GM19025 (cell line): Measurements from ENCODE around the gene FAM221B.

Source experiments
- ATAC-seq: cut with Tn5 transposase; IDR thresholded peaks from one replicate; pipeline ENCODE4 v1.9.1; 2021; ENCODE audit warnings: mild to moderate bottlenecking, low read depth, moderate library complexity; ENCODE audit not compliant: unreplicated experiment

FAM221B gene, protein sequence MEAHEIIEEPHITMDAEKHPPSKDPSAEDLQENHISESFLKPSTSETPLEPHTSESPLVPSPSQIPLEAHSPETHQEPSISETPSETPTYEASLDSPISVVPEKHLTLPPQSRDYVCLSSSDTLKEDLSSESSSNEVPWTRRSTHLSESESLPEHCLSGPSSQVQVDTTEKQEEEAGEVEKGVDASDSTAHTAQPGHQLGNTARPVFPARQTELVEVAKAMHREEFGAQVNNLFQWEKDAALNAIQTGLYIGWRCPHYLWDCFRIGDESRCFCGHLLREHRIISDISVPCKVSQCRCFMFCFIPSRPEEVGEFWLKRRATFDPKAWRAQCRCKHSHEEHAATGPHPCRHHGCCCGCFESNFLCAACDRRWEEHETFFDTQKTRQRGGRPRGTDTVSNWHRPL

DNA sequence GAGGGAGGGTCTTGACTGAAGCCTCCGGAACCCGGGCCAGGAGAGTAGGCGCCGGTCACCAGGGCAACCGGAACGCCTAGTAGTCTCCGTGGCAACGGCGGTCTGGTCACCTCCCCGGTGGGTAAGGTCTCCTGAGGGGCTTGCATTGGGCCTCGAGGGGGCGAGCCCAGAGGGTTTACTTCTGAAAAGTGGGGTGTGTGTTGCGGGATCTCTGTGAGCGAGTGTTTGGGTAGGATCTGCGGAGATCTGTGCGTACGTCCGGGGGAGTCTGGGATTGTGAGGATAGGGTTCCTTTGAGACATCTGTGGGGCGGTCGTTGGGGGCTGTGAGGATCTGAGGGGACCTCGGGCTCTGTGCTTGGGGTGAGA lies at the start of gene FAM221B:
Gene FAM221B, minus strand, starts transcription at position 17 of the 368 bp plus-strand sequence. CDS start 2,571 bp downstream, outside the sequence.
- no peak for ATAC-seq

DNA sequence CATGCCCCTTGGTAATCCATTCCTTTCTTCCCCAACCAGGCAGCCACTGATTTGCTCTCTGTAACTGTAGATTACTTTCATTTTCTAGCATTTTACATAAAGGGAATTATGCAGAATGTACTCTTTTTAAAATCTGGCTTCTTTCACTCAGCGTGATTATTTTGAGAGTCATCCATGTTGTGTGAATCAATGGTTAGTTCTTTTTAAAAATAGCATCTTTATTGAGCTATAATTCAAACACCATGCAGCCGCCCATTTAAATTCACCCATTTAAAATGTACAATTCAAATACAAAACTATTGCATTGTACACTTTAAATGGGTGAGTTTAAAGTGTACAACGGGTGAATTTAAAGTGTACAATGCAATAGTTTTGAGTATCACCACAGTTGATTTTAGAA lies 44.0 kb upstream of the FAM221B start:
- no peak for ATAC-seq

DNA sequence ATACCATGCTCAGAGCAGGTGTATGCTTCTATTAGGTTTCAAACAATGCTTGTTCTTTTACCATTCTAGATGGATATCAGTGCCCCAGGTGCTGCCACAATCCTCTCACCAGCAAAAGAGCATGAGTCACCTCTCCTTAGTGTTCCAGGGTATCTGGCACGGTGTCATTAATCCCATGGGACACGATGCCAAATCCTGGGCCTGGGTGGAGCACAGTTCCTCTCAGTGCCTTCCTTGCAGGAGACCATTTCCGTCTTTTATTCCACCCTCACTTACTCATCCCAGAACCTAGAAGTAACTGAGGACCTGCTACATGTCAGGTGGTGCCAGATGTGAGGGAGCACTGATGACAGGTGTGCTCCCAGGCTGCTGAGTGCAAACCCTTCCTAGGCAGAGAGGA lies 43.0 kb upstream of the FAM221B start:
- ATAC-seq = no peak

DNA sequence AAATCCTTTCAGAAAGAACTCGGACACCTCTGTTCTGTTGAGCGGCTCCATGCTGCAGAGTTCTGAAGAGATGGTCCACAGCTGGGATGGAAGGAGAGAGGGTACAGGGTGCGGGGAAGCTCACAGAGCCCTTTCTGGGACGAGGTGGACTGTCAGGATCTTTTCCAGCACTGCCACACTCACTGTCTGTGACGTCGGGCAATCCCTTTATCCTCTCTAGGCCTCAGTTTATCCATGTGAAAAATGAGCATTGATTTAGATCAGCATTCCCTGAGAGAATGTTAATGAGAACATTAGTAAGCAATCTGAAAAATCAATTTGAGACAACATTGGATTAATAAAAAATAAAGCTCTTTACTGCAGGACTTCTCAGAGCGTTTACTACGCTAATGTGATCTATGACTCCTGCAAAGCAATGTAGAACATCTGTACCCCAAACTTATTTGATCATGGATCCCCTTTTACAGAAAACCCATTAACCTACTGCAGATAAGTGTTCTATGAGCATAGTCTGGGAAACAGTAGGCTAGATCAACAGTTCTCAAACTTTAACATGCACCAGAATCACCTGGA lies 41.9 kb upstream of the FAM221B start, which contains the start of gene OR13J1:
Gene OR13J1, minus strand, starts transcription at position 51 of the 573 bp plus-strand sequence. Its CDS starts 0 bp downstream, at position 51.
- ATAC-seq = no peak

DNA sequence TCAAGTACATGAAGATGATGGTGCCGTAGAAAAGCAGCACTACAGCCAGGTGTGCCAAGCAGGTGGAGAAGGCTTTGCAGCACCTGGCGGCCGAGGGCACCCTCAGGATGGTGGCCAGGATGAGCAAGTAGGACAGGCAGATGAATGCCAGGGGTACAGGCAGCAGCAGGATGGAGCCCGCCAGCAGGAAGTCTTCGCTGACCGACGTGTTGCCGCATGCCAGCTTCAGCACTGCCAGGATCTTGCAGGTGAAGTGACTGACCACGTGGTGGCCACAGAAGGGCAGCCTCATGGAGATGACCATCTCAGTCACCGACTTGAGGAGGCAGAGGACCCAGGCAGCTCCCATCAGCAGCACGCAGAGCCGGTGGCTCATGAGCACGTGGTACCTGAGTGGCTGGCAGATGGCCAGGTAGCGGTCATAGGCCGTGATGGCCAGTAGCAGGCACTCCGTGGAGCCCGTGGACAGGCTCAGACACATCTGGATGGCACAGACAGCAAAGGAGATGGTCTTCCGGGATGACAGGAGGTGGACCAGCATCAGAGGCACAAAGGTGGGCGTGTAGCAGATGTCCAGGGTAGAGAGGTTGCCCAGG lies 41.2 kb upstream of the FAM221B start:
- no peak for ATAC-seq

DNA sequence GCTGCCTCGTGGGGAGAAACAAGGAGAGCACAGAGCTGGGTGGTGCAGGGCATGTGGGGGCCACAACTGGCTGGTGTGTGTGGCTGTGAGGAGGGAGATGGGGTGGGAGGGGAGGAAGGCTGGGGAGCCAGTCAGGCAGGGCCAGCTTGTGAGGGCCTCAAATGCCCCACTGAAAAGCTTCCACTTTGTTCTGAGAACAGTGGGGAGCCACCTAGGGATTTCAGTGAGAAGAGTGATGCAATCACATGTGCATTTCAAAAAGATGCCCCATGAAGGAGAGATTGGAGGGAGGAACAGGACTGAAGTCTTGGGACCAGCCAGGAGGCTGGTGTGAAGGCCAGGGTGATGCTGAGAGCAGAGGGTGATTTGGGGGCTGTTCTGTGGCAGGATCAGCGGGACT lies 40.4 kb upstream of the FAM221B start:
- ATAC-seq = no peak

DNA sequence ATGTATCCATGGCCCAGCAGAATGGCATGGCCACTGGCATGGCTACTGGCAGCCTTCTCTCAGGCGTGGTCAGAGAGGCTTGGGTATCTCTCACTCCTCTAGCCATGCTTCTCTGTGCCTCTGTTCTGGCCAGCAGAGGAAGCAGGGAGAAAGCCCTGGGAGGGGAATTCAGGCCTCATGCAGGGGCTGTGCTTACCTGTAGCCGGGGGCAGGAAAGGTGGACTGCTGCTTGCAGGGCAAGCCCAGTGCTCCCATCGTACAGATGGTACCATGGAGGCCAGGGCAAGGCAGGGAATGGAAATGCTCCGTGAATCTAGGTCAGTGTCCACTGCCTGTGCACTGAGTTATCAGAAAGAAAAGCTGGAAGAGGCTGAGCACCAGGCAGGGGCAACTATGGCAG lies 39.0 kb upstream of the FAM221B start:
- no peak for ATAC-seq

DNA sequence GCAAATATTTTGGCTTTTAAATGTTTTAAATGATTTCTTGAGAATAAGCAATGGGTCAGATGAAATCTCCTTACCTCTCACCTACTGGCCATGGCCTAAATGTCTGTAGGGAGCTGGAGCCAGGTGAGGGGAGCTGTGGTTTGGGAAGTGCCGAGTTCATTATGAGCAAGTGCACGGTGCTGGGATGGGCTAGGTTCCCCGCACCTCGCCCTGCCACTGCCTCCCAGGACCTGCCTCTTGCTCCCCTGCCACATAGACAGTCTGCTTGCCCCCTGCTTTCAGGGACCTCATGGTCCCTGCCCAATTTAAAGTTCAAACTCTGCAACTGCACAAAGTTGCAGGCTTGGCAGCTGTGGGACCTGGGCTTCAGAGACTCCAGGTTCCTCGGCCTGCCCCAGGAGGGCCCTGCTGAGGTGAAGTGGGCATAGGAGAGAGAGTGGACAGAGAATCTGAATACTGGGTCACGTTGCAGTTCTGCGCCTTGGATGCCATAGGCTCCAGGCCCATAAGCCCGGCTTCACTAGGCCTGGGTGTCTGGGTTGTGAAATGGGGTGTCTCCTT lies 36.2 kb upstream of the FAM221B start:
- ATAC-seq = no peak

DNA sequence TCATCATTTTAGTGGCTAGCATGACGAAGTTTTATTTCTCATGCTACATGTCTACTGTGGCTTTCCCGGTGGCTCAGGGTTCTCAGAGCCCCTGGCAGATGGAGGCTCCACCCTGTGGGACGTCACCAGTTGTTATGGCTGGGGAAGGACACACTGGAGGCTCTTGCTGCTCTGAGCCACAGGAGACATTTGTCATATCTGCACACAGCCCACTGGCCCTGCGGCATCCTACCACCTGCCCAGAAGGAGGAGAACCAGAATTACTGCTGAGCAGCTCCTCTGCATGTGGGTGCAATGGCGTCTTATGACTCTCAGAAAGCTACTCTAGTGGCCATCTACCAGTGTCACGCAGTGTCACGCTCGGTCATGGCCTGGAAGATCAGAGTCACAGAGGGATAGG lies 35.1 kb upstream of the FAM221B start:
- no peak for ATAC-seq

DNA sequence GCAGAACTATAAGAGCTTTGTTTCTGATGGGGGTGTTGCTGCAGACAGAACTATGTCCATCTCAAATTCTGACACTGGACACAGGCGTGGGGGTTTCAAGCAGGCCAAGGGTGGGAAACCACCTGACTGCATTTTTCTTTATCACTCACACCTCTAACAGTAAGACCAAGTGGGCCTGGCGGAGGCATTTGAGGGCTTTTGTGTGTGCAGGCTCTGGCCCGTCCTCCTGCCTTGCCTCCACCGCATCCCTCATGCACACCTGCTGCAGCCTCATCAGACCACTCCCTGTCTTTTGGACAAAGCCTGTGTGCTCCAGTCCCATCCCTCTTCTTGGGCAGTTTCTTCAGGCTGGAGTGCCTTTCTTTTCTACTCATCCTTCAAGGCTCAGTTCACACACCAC lies 33.8 kb upstream of the FAM221B start:
- no peak for ATAC-seq

DNA sequence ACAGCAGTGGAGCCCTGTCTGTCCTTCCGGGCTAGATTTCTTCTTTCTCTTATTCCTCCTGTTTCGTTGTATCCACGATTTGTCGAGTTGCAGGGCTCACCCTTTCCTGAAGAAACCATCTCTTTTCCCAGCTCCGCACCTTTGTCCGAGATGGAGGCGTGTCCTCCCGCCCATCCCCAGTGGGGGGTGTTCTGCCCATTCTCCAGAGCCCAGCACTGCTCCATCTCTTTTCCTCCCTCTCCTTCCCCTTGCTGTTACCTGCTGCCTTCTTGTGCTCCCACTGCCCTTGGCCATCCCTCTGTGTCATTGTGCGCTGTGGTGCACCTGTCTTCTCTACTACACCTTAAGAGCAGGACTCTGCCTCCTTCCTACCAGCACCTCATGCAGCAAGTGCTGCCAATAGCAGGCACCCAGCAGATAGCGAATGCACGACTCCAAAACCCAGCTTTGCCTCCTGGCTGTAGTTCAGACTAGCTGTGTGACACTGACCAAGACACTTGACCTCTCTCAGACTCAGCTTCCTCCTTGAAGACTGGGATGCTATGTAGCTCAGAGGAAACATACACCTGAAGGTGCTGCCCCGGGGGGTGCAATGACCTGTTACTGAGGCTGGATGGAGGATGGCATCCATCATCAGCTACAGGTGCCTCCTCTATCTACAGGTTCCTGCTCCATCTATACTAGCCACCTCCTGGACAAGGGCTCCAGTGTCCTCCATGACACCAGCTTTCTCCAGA lies 32.8 kb upstream of the FAM221B start:
- ATAC-seq = no peak

DNA sequence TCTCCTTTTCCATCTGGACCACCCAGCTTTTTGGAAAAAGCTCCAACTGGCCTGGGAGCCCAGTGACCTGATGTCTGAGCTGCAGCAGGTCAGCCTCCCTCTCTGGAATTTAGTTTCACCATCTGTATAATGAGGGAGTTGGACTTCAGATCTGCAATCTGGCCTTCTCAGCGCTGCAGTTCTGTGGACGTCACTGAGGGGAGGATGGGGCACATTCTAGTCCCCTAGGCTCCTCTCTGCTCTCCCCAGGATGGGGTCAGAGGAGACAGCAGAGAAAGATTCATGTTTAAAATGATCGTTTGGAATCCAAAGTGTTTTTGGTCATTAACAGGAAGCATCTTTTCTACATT lies 31.4 kb upstream of the FAM221B start:
- ATAC-seq = no peak

DNA sequence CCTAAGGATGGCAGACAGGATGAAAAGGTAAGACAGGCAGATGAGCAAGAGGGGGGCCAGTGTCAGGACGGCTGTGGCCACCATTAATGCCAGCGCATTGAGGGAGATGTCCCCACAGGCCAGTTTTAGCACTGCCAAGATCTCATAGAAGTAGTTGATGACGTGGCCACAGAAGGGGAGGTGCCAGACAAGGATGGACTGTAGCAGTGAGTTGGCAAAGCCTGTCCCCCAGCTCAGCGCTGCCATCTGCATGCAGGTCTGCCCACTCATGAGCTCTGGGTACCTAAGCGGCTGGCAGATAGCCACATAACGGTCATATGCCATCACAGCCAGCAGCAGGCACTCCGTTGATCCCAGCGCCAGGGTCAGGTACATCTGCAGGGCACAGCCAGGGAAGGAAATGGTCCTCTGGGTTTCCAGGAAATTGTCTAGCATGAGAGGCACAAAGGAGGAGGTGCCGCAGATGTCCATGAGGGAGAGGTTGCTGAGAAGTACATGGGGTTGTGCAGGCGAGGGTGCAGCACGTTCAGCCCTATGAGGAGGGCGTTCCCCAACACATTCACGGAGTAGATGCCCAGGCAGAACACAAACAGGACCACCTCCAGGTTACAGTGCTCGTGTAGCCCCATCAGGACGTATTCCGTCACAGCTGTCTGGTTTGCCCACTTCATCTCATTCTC lies 30.9 kb upstream of the FAM221B start:
- no peak for ATAC-seq

DNA sequence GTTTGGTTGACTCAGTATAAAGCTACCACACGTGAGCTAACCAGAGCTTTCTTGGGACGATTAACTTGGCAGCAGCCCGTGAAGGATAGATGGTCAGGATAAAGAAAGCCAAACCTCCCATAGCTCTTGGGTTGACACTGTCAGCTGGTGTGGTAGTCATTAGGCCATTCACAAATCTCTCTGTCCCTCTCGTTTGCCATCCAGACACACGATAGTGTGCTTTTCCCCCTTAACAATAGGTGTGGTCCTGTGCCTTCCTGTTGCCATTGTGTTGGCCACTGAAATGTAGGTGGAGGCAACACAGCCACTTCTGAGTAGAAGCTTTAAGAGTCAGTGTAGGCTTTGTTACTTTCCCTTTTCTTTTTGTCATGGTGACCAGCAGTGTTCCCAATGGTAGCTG lies 29.9 kb upstream of the FAM221B start:
- ATAC-seq = no peak

DNA sequence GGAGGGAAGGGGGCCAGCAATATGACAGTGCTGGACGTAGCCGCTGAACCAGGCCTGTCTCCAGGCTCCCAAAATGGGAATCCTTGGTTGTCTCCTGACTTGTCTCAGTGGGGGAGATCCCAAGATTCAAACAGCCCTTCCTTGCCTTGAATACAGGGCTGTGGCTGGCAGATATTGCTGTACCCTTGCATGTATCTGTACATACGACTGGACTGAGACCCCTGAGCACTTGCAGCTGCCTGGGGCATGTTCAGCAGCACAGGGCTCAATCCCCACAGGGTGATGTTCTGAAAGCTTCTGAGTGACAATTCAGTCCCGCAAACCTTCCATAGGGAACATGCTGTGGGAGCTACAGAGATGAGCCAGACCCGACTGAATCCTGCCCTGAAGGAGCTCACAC lies 28.4 kb upstream of the FAM221B start:
- no peak for ATAC-seq

DNA sequence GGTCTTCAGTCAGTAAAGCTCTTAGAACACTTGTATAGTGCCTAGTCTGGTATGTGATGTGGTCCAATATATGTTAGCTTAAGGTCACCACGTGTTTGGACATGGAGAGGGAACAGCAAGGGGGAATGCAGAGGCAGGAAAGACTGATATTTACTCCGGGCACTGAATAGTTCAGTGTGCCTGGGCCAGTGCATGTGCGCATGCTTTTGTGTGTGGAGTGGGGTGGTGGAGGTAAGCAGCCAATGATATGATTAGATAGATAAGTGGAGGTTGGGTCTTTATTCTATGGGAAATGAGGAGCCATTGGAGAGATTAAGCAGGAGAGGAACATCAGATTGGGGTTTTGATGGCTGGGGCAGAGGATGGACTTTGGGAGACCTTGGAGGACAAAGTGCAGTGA lies 27.7 kb upstream of the FAM221B start:
- no peak for ATAC-seq

DNA sequence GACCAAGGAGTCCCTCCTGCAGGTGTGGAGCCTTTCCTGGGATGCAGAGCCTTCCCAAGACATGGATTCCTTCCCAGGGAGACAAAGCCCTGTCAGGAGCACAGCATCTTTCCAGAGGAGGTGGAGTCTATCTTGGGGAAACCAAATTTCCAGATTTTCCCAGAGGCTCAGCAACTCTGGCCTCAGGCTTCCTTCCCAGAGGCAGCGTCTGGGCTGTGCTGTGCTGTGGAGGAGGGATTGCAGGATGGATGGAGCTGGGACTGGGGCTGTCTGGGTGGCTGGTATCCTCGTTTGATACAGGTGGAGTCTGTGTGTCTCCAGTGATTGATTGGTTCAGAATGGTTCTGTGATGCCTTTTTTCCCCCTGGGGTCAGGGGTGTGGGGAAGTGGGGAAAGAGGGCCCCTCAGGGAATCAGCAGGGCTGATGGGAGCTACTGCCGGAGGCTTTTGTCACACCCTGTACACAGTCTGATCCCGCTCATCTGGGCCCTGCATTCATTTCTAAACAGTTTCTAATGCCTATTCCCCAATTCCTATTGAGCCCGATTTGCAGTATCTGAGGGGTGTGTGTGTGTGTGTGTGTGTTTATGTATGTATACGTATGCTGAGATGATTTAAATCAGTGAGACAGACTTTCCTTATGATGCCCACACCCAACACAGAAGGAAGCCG lies 25.7 kb upstream of the FAM221B start:
- ATAC-seq = no peak

DNA sequence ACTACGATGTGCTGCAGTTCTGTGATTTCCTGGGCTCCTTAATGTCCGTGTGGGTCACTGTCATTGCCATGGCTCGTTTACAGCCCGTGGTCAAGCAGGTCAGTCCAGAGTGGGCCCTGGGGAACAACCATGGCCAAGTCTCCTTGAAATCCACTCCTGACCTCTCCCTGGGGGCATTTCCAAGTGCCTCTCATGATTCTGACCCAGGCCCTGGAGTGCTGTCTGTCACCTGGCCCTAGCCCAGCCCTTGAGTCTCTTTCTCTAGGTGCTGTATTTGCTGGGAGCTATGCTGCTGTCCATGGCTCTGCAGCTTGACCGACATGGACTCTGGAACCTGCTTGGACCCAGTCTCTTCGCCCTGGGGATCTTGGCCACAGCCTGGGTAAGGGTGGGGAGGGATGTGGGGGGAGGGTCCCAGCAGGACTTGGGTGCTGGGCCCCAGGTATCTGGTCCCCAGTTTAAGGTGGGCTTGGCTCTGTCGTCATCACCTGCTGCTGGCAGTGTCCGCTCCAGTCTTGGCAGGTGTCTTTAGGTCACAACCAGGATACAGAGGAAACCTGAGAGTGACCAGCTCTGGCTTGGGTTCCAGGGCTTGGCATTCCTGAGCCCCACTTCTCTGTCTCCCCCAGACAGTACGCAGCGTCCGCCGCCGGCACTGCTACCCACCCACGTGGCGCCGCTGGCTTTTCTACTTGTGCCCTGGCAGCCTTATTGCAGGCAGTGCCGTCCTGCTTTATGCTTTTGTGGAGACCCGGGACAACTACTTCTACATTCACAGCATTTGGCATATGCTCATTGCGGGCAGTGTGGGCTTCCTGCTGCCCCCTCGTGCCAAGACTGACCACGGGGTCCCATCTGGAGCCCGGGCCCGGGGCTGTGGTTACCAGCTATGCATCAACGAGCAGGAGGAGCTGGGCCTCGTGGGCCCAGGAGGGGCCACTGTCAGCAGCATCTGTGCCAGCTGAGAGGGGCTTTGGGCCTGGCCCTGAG lies 24.6 kb upstream of the FAM221B start:
- no peak for ATAC-seq
